Mucosa of descending colon (tissue), 3 donors: Measurements from ENCODE around the gene RNU5D-1. TPM values are rescaled to one million over a fixed set of nuclear protein-coding genes. Genes with fewer than 3 reads are reported as not detected.

Experiments used
- ATAC-seq: fragments of 200-7000 bp; cut with Tn5 transposase; one replicate; pipeline ENCODE4 v1.9.1; 2020; ENCODE audit warnings: mild to moderate bottlenecking, moderate library complexity
- DNase-seq, 3 donors: peaks; one replicate each; pipeline ENCODE4 v3.0.0-alpha.2; 2020
- H3K36me3 ChIP-seq: fragments of 200-600 bp; one replicate; pipeline ENCODE4 v1.8.0; 2021; ENCODE audit warnings: low read depth, mild to moderate bottlenecking
- H3K4me1 ChIP-seq: fragments of 200-600 bp; one replicate; pipeline ENCODE4 v1.8.0; 2021; ENCODE audit warnings: low read depth, mild to moderate bottlenecking
- H3K4me3 ChIP-seq: fragments of 200-600 bp; one replicate; pipeline ENCODE4 v1.8.0; 2021; ENCODE audit warnings: mild to moderate bottlenecking
- H3K9me3 ChIP-seq: fragments of 200-600 bp; one replicate; pipeline ENCODE4 v1.8.0; 2021; ENCODE audit warnings: mild to moderate bottlenecking
- intact Hi-C, 2 donors: fragments of 100-400 bp; cut with DNase I in 1 of 2; cut with micrococcal nuclease in 1 of 2; formaldehyde crosslinking; loops; one replicate each; pipeline versions ENCODE4 v1.11.0 to v1.11.1; 2022; cut with DNase I, micrococcal nuclease
- total RNA-seq, 3 donors: library from RNA; stranded (reverse); fragmentation: NEBNext Ultra II Directional in 2 of 3; extraction: Animal tissue kit (Norgen Biotek cat#: 25700) in 2 of 3; gene quantifications; one replicate each; pipeline versions ENCODE4 v1.2.1 to v1.2.4, GENCODE V29; 2021 to 2023
- TF ChIP-seq, protein P1 (sequence below): fragments of 200-600 bp; IDR thresholded peaks from one replicate; pipeline ENCODE4 v1.8.0; 2022; ENCODE audit warnings: antibody characterized with exemption, mild to moderate bottlenecking
- donor health status: DM: no; HTN: no; CAD: no; lungs with moderate emphysema.
- donor health status: DM: no; HTN: no; CAD: no.
- donor health status: DM: no; HTN: yes; CAD: no.

Gene RNU5D-1
- total RNA-seq, 3 donors from 2014 or later: 15.9 TPM; not detected in 2

DNA sequence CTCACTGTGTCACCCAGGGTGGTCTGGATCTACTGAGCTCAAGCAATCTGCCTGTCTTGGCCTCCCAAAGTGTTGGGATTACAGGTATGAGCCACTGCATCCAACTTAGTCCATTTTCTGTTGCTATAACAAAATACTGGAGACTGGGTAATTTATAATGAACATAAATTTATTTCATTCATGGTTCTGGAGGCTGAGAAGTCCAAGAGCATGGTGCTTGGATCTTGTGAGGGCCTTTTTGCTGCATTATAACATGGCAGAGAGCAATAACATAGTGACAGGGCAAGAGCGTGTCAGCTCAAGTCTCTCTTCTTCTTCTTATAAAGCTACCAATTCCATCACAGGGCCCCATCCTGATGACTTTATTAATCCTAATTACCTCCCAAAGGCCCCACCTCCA lies 5.0 kb upstream of the RNU5D-1 start:
- no peak overlapping the region for H3K4me3 ChIP-seq

DNA sequence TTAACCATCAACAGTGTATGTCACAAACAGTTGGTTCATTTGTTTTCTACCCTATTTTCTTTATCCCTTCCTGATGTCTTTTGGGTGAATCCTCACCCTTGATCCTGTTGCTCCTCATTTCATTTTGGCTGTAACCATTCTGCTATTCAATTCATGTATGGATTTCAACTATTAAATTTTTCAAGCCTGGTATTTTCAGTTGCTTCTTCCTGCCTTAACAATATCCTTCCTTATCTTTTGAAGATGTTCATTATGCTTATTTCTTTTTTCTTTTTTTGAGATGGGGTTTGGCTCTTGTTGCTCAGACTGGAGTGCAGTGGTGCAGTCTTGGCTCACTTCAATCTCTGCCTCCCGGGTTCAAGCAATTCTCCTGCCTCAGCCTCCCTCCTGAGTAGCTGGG lies 2.8 kb upstream of the RNU5D-1 start:
- DNase-seq (no peak), ATAC-seq (no peak)
- TF ChIP-seq, protein P1, sequence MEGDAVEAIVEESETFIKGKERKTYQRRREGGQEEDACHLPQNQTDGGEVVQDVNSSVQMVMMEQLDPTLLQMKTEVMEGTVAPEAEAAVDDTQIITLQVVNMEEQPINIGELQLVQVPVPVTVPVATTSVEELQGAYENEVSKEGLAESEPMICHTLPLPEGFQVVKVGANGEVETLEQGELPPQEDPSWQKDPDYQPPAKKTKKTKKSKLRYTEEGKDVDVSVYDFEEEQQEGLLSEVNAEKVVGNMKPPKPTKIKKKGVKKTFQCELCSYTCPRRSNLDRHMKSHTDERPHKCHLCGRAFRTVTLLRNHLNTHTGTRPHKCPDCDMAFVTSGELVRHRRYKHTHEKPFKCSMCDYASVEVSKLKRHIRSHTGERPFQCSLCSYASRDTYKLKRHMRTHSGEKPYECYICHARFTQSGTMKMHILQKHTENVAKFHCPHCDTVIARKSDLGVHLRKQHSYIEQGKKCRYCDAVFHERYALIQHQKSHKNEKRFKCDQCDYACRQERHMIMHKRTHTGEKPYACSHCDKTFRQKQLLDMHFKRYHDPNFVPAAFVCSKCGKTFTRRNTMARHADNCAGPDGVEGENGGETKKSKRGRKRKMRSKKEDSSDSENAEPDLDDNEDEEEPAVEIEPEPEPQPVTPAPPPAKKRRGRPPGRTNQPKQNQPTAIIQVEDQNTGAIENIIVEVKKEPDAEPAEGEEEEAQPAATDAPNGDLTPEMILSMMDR: no peak
- Histone ChIP-seq H3K9me3 (no peaks in the 10 kb centered on the region), H3K4me1 (peaks cover 8% of the 10 kb centered on the region), H3K36me3 (no peaks in the 10 kb centered on the region), H3K4me3 (no peak overlapping the region)
- intact Hi-C loops: no loop called here

More for the DNA sequence above, 5.0 kb upstream of the RNU5D-1 start:
- no peaks in the 10 kb centered on the region for H3K36me3 ChIP-seq
- H3K9me3 ChIP-seq: no peaks in the 10 kb centered on the region
- ATAC-seq (no peak), DNase-seq (no peak)
- intact Hi-C loops: no loop called here
- TF ChIP-seq, protein P1: no peak
- peaks cover 5% of the 10 kb centered on the region for H3K4me1 ChIP-seq

DNA sequence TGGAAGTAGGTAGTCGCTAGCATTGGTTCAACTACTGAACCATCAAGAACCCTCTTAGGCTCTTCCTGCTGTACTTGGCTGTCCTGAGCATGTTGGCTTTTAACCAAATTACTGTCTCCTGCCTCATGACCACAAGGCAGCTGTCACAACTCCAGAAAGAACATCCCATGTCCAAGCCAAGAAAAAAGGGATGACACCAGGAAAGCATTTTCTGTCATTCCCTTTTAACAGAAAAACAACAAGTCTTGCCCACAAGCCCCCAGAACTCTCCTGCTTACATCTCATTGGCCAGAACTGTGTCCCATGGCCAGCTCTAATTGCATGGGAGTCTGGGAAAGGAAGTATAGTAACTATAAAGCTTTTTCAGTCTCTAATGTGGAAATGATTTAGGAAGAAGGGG lies 2.4 kb upstream of the RNU5D-1 start:
- no peak overlapping the region for H3K4me3 ChIP-seq
- TF ChIP-seq, protein P1: no peak
- no peaks in the 10 kb centered on the region for H3K36me3 ChIP-seq
- H3K4me1 ChIP-seq: peaks cover 8% of the 10 kb centered on the region
- no peaks in the 10 kb centered on the region for H3K9me3 ChIP-seq
- DNase-seq: peak in 1 of 3 donors; percentile 32
- ATAC-seq: no peak
- intact Hi-C loops: no loop called here

DNA sequence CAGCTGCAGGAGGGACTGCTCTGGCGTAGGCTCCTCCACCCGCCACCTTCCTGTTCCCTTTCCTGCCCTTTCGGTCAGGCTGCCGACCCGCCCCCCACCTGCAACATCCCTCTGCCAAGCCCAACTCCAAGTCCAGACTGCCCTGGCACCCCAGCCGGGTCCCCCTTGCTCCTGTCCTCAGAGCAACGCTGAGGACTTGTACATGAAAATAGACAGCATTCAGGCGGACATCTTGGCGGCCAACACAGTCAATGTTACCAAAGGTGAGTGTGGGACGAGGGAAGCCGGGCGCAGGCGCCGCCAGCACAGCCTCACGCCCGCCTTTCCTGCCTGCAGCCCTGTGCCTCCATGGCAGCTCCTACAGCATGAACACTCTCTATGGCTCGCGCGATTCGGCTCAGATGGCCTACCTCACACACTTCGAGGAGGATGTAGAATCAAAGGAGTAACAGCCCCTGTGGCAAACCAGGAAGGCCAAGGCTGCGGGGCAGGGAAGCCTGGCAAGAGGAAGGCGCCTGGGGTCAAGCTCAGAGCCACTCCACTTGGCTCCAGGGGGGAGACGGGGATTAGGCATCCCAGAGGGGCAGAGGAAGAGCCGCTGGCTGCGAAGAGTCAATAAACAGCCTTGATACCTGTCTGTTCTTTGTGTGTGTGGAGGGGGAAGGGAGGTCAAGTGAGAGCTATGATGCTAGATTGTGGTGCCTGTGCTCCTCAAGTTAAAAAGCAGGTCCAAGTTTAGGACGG lies 5.8 kb downstream of the RNU5D-1 start:
- TF ChIP-seq, protein P1: no peak
- no peak for ATAC-seq
- Histone ChIP-seq H3K4me3 (no peak overlapping the region), H3K9me3 (no peaks in the 10 kb centered on the region), H3K4me1 (peaks cover 2% of the 10 kb centered on the region), H3K36me3 (no peaks in the 10 kb centered on the region)
- DNase-seq: no peak
- intact Hi-C loops: no loop called here

DNA sequence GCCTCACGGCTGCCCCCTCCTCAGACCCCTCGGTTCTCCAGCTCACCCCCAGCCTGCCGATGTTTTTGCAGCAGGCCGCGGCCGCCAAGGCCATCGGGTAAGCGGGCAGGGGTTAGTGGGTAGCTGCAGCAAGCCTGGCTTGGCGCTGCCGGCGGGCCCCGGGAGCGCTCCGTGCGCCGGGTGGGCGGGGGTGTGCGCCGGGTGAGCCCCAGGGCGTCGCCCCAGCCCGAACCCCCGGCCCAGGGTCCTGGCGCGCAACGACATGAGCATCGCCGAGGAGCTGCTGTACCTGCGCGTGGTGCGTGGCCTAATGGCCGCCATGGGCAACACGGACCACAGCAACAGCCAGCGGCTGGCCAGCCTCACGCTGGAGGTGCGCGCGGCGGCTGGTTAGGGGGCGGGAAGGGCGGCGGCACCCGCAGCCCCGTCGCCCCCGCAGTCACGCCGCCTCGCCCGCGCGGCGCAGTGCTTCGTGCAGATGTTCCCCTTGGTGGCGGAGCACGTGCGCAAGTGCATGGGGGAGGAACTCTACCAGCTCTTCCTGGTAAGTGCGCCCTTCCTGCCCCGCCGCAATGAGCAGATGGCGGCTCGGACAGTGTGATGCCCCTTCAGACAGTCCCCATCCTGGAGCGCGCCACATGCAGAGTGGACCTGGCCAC lies 6.5 kb downstream of the RNU5D-1 start:
- ATAC-seq (no peak), DNase-seq (no peak)
- intact Hi-C loops: no loop called here
- H3K4me3 ChIP-seq: no peak overlapping the region
- TF ChIP-seq, protein P1: no peak
- H3K9me3 ChIP-seq: no peaks in the 10 kb centered on the region
- no peaks in the 10 kb centered on the region for H3K4me1 ChIP-seq
- no peaks in the 10 kb centered on the region for H3K36me3 ChIP-seq
